Measurements from ENCODE around the gene CCNJL.

Gene CCNJL

GRCh38 chr5:160260881-160261815 lies 51.2 kb downstream of the CCNJL start:
- peak; percentile 93 for DNase-seq (ENCODE audit: low read depth, low spot score)
- no peak overlapping the region for H3K4me3 ChIP-seq (ENCODE audit: low read depth, low read length)
- TF ChIP-seq CTCF (IDR thresholded peaks at IDR 0.05; ENCODE audit: low read depth, low read length) = no peak
- in situ Hi-C loops (cut with HindIII; ENCODE audit: low sequenced_read_pairs) = no loop called here

GRCh38 chr5:160260006-160260775 lies 52.2 kb downstream of the CCNJL start:
- in situ Hi-C loops (cut with HindIII; ENCODE audit: low sequenced_read_pairs) = no loop called here
- H3K4me3 ChIP-seq (ENCODE audit: low read depth, low read length) = no peak overlapping the region
- DNase-seq (ENCODE audit: low read depth, low spot score) = peak; percentile 16
- no peak for TF ChIP-seq CTCF (IDR thresholded peaks at IDR 0.05; ENCODE audit: low read depth, low read length)

- TF ChIP-seq CTCF (IDR thresholded peaks at IDR 0.05; ENCODE audit: low read depth, low read length) = no peak
- H3K4me3 ChIP-seq (ENCODE audit: low read depth, low read length) = no peak overlapping the region
- in situ Hi-C loops (cut with HindIII; ENCODE audit: low sequenced_read_pairs) = no loop called here
- no peak for DNase-seq (ENCODE audit: low read depth, low spot score)
These were observed 53.0 kb downstream of the CCNJL start for GRCh38 chr5:160259341-160259740.

- in situ Hi-C loops (cut with HindIII; ENCODE audit: low sequenced_read_pairs) = no loop called here
- DNase-seq (ENCODE audit: low read depth, low spot score) = no peak
- no peak overlapping the region for H3K4me3 ChIP-seq (ENCODE audit: low read depth, low read length)
- no peak for TF ChIP-seq CTCF (IDR thresholded peaks at IDR 0.05; ENCODE audit: low read depth, low read length)
These were observed 57.7 kb downstream of the CCNJL start for GRCh38 chr5:160254706-160255105.

GRCh38 chr5:160253441-160253840 lies 58.9 kb downstream of the CCNJL start:
- H3K4me3 ChIP-seq (ENCODE audit: low read depth, low read length) = no peak overlapping the region
- DNase-seq (ENCODE audit: low read depth, low spot score) = no peak
- in situ Hi-C loops (cut with HindIII; ENCODE audit: low sequenced_read_pairs) = no loop called here
- no peak for TF ChIP-seq CTCF (IDR thresholded peaks at IDR 0.05; ENCODE audit: low read depth, low read length)

GRCh38 chr5:160252916-160253315 lies 59.4 kb downstream of the CCNJL start:
- in situ Hi-C loops (cut with HindIII; ENCODE audit: low sequenced_read_pairs) = no loop called here
- no peak overlapping the region for H3K4me3 ChIP-seq (ENCODE audit: low read depth, low read length)
- no peak for TF ChIP-seq CTCF (IDR thresholded peaks at IDR 0.05; ENCODE audit: low read depth, low read length)
- no peak for DNase-seq (ENCODE audit: low read depth, low spot score)

Measured in astrocyte of the spinal cord (primary cell).